Activated naive CD4-positive, alpha-beta T cell treated with anti-CD3 and anti-CD28 coated beads for 36 hours (primary cell): ENCODE results near the gene SLC22A8. TPM values are rescaled to one million over a fixed set of nuclear protein-coding genes. Genes with fewer than 3 reads are reported as not detected.
A peak's percentile ranks its signal among the peaks of the same experiment; 100 is the strongest.

ENCODE experiments used
- CTCF ChIA-PET: fragments of 350-600 bp; sonication (Branson Sonifier 250); formaldehyde crosslinking; loops from one replicate; lab custom pipeline; 2021; ENCODE audit warnings: antibody characterized with exemption; lab: Charles Lee
- DNase-seq: peaks from one replicate; pipeline ENCODE4 v3.0.0-alpha.2; 2020
- H3K27ac Mint-ChIP-seq: one replicate; pipeline ENCODE4 v1.8.0; 2021; ENCODE audit warnings: mild to moderate bottlenecking, mixed read lengths
- H3K27me3 Mint-ChIP-seq: one replicate; pipeline ENCODE4 v1.8.0; 2021; ENCODE audit warnings: low read depth, mixed read lengths
- H3K36me3 Mint-ChIP-seq: one replicate; pipeline ENCODE4 v1.8.0; 2021; ENCODE audit warnings: low read depth, mixed read lengths
- H3K4me1 Mint-ChIP-seq: one replicate; pipeline ENCODE4 v1.8.0; 2021; ENCODE audit warnings: low read depth, mixed read lengths
- H3K4me3 Mint-ChIP-seq: one replicate; pipeline ENCODE4 v1.8.0; 2021; ENCODE audit warnings: mild to moderate bottlenecking, moderate library complexity, mixed read lengths
- H3K9me3 Mint-ChIP-seq: one replicate; pipeline ENCODE4 v1.8.0; 2021; ENCODE audit warnings: mixed read lengths
- intact Hi-C: fragments of 100-400 bp; cut with micrococcal nuclease; formaldehyde crosslinking; loops from one replicate; pipeline ENCODE4 v1.15.1; 2023
- total RNA-seq, 2 experiments: library from RNA; stranded (reverse); gene quantifications; one replicate each; pipeline ENCODE4 v1.2.3, GENCODE V29; 2021

SLC22A8 gene
- total RNA-seq, 2 experiments from 2014 or later: not detected

DNA sequence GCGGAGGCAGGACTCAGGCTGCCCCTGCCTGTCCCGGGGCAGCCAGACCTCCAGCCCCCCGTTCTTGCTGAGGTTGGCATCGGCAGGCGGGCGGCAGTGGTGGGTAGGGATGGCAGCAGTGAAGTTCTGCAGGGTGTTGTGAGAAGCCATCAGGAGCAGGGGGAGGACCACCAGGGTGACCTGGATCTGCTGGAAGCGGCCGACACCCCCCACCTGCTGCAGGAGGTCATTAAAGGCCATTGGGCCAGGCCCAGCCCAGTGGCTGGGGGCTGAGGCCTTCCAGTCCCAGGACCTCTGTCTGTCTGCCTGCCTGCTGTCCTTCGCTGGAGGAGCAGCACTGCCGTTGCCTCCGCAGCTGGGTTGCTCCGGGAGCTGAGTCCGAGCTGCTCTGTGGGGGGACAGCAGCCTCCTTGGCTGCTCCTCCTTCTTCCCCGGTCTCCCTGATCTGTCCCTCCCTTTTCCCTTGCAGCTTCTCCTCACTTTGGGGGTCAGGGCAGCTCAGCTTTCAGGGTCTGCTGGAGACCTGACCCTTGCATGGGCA is 31.1 kb downstream of the SLC22A8 start, which contains the start of gene SLC22A6:
Gene SLC22A6 (minus strand): TSS at position 517 of the 541 bp plus-strand sequence. CDS start 277 bp downstream, at position 240.
- Mint-ChIP-seq H3K9me3 (no peaks in the 10 kb centered on the region), H3K4me1 (no peaks in the 10 kb centered on the region)
- CTCF ChIA-PET: interaction anchor here (3.2 kb wide), 1 partner anchor 79 kb away, joined by 11 read pairs; no protein-coding TSS in a partner anchor

DNA sequence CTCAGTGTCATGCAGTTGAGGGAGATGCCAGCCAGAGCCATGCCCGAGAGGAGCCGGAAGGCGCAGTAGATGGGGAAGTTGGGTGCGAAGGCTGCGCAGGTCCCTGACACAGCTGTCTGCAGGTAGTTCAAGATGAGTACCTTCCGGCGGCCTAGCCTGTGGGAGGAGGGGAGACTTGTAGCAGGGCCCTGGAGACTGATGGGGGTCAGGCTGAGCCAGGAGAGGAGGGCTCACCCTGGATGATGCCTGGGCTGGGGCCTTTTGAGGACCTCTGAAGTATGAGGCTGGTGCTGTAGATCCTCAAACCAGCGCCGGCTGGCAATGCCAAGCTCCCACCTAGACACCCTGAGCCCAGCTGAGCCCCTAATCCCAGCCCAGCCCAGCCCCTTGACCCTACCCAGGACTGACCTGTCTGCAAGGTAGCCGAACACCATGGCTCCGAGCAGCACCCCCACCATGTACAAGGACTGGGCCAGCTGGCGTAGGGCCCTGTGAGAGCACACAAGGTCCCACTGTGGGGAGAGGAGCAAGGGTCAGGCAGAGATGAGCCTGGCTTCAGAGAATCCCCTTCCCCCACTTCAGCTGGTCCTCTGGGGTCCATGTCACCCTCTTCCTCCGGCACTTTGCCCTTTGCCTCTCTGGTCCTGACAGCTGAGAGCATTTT is 32.0 kb downstream of the SLC22A8 start:
- Mint-ChIP-seq H3K4me3 (no peak overlapping the region), H3K9me3 (no peaks in the 10 kb centered on the region), H3K4me1 (no peaks in the 10 kb centered on the region), H3K36me3 (no peaks in the 10 kb centered on the region), H3K27me3 (no peaks in the 10 kb centered on the region), H3K27ac (no peak overlapping the region)
- CTCF ChIA-PET: interaction anchor here (3.2 kb wide), 1 partner anchor 78 kb away, joined by 11 read pairs; no protein-coding TSS in a partner anchor
- no peak for DNase-seq
- intact Hi-C loops: no loop called here

More for the DNA sequence above, 31.1 kb downstream of the SLC22A8 start, which contains the start of gene SLC22A6:
- no peak for DNase-seq
- no peak within 1 kb of the TSS for H3K4me3 Mint-ChIP-seq
- H3K27me3 Mint-ChIP-seq: no peaks in the 10 kb centered on the region
- H3K27ac Mint-ChIP-seq: no peak within 1 kb of the TSS
- H3K36me3 Mint-ChIP-seq: no peaks in the 10 kb centered on the region
- intact Hi-C loops: no loop called here

DNA sequence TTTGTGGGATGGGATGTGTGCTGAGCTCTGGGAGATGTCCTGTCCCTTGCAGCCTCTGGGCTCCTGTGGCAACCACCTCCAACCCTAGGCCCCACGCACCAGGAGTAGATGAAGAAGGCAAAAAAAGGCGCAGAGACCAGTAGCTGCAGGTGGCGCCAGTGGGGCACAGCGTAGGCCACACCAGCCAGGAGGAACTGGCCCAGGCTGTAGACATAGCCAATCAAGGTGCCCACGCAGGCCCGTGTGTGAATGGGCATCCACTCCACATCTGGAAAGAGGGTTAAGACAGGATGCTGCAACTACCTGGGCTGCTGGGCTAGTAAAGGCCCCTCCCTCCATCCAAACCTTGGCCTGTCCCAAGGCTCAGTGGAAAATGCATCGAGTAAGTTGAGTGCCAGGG is 33.9 kb downstream of the SLC22A8 start:
- H3K4me3 Mint-ChIP-seq: no peak overlapping the region
- no peaks in the 10 kb centered on the region for H3K36me3 Mint-ChIP-seq
- no peaks in the 10 kb centered on the region for H3K4me1 Mint-ChIP-seq
- intact Hi-C loops: no loop called here
- CTCF ChIA-PET: no interaction called here
- DNase-seq: no peak
- no peaks in the 10 kb centered on the region for H3K27me3 Mint-ChIP-seq
- no peaks in the 10 kb centered on the region for H3K9me3 Mint-ChIP-seq
- H3K27ac Mint-ChIP-seq: no peak overlapping the region

DNA sequence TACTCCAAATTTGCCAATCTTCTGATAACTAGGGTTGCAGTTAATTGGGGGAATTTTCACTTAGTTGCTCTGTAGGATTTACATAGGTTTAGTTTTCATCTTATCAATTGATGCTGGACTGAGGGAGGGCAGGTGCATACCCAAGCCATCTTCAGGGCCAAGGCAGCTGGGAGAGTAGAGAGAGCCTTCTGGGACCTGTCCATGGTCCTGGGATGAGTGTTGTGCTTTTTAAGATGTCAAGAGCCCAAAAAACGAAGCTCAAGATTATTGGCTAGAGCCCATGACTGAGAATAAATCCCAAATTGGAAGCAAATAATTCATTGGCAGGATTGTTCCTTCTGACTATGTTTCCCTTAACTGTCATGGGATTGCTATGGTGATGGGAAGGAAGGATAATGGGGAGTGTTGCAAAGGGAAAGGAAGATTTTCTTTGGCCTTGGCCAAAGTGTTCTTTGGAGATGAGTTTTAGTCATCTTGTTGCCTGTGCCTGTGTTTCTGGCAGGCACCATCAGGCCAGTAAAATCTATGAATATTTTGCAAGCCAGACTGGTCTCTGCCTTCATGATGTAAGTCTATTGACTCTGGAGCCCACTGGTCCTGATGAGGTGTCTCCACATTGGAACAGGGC is 35.4 kb downstream of the SLC22A8 start:
- no peaks in the 10 kb centered on the region for H3K27me3 Mint-ChIP-seq
- CTCF ChIA-PET: no interaction called here
- H3K4me1 Mint-ChIP-seq: no peaks in the 10 kb centered on the region
- no peaks in the 10 kb centered on the region for H3K9me3 Mint-ChIP-seq
- intact Hi-C loops: no loop called here
- H3K36me3 Mint-ChIP-seq: no peaks in the 10 kb centered on the region
- H3K27ac Mint-ChIP-seq: no peak overlapping the region
- H3K4me3 Mint-ChIP-seq: no peak overlapping the region
- peak; percentile 34 for DNase-seq

DNA sequence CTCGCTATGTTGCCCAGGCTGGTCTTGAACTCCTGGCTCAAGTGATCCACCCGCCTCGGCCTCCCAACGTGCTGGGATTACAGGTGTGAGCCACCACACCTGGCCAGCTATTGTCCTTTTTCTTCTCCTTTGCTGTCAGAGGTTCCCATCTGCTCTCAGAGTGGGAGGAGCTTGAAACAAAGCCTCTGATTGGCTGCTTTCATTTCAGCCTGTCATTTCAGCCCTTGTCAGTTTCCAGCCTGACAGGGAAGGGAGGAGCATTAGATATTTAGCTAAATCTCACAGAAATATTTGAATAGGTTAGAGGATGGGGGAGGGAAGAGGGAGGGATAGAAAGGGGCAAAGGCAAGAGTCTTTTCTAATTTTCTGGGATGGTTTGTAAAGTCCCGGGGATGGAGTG is 39.5 kb downstream of the SLC22A8 start:
- Mint-ChIP-seq H3K36me3 (no peaks in the 10 kb centered on the region), H3K4me1 (no peaks in the 10 kb centered on the region), H3K27me3 (peaks cover 5% of the 10 kb centered on the region), H3K27ac (no peak overlapping the region), H3K9me3 (no peaks in the 10 kb centered on the region), H3K4me3 (no peak overlapping the region)
- no peak for DNase-seq
- intact Hi-C loops: no loop called here
- CTCF ChIA-PET: interaction anchor here (0.8 to 5.6 kb wide), 7 partner anchors 30 to 654 kb away, joined by 3 to 55 read pairs (median 5); no protein-coding TSS in a partner anchor

DNA sequence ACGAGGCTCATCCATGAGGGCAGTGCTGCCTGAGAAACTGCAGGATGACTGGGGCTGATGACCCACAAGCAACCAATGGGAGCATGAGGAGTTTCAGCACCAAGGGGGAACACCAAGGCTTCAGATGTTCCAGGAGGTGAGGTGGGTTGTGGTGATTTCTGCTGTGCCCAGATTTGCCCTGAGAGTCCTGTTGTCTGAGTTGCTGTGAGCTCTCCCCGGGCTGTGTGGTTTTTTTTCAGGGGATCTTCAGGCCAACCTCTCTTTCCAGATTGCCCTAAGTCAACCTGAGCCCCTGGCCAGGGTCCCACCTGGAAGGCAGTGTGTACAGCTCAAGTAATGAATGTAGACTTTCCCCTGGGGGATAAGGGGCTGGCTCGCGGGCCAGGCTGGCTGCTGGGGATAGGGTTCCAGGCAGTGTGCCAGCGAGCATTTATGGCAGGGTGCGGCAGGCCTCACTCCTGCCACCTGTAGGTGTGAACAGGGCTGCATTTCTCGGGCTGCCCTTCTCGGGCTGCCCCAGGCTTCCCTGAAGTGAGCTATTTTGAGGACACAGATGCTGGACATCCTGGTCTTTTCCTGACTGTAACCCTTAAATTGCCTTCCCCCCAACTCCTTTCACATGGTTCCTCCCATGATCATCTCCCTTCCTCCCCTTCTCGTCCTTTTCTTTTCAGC is 40.7 kb downstream of the SLC22A8 start:
- DNase-seq: peak; percentile 24
- Mint-ChIP-seq H3K4me1 (no peaks in the 10 kb centered on the region), H3K9me3 (no peaks in the 10 kb centered on the region), H3K4me3 (no peak overlapping the region), H3K36me3 (no peaks in the 10 kb centered on the region), H3K27ac (no peak overlapping the region), H3K27me3 (peaks cover 8% of the 10 kb centered on the region)
- intact Hi-C loops: loop anchor here (1.0 kb wide), 1 partner anchor 69 kb away; no protein-coding TSS in a partner anchor
- CTCF ChIA-PET: interaction anchor here (0.6 to 5.6 kb wide), 10 partner anchors 29 to 1606 kb away, joined by 3 to 55 read pairs (median 4); no protein-coding TSS in a partner anchor

DNA sequence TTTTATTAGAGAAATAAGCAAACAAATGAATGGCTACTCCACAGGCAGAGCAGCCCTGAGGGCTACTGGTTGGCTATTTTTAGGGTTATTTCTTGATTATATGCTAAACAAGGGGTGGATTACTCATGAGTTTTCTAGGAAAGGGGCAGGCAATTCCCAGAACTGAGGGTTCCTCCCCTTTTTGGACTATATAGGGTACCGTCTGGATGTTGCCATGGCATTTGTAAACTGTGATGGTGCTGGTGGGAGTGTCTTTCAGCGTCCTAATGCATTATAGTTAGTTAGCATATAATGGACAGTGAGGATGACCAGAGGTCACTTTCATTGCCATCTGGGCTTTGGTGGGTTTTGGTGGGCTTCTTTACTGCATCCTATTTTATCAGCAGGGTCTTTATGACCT is 50.1 kb downstream of the SLC22A8 start:
- Mint-ChIP-seq H3K27me3 (peaks cover 8% of the 10 kb centered on the region), H3K4me1 (no peaks in the 10 kb centered on the region)
- intact Hi-C loops: no loop called here

DNA sequence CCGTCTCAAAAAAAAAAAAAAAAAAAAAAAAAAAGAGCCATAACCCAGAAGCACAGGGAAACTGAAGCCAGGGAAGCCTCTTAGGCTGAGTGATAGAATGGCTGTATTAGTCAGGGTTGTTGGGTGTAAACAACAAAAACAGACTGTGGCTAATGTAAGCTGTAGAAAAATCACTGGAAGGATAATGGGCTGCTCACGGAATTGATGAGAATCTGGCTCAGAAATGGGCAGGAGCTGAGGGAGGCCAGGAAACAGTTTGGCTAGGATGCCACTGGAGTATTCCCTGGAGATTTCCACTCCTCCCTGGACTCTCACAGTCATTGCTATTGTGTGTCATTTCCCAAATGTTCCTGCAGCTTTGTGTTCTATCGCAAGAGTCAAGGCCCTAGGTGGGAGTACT is 53.2 kb downstream of the SLC22A8 start:
- H3K4me3 Mint-ChIP-seq: no peak overlapping the region
- H3K4me1 Mint-ChIP-seq: no peaks in the 10 kb centered on the region
- no peak overlapping the region for H3K27ac Mint-ChIP-seq
- CTCF ChIA-PET: no interaction called here
- H3K27me3 Mint-ChIP-seq: no peaks in the 10 kb centered on the region
- intact Hi-C loops: no loop called here
- H3K36me3 Mint-ChIP-seq: no peaks in the 10 kb centered on the region
- DNase-seq: no peak
- H3K9me3 Mint-ChIP-seq: no peaks in the 10 kb centered on the region

More for the DNA sequence above, 50.1 kb downstream of the SLC22A8 start:
- Mint-ChIP-seq H3K27ac (no peak overlapping the region), H3K9me3 (no peaks in the 10 kb centered on the region), H3K4me3 (no peak overlapping the region), H3K36me3 (no peaks in the 10 kb centered on the region)
- DNase-seq: no peak
- CTCF ChIA-PET: no interaction called here

DNA sequence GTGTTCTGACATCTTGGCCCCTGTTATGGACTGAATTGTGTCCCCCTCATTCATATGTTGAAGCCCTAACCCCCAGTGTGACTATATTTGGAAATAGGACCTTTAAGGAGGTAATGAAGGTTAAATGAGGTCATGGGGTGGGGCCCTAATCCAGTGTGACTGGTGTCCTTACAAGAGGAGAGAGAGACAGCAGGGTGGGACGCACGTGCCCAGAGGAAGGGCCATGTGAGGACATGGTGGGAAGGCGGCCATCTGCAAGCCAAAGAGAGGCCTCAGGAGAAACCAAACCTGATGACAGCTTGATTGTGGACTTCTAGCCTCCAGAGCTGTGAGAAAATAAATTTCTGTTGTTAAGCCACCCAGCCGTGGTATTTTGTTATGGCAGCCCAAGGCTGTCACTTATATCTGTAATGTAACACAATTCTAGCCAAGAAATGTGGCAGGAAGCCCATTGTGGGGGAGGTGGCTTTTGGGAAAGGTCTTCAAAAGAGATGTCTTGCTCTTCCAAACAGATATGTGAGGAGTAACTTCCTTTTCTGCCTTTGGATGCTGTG is 54.5 kb downstream of the SLC22A8 start:
- CTCF ChIA-PET: interaction anchor here (0.6 kb wide), 1 partner anchor 47 kb away, joined by 3 read pairs; no protein-coding TSS in a partner anchor
- no peaks in the 10 kb centered on the region for H3K9me3 Mint-ChIP-seq
- no peaks in the 10 kb centered on the region for H3K4me1 Mint-ChIP-seq
- H3K36me3 Mint-ChIP-seq: no peaks in the 10 kb centered on the region
- no peak overlapping the region for H3K4me3 Mint-ChIP-seq
- intact Hi-C loops: no loop called here
- DNase-seq: no peak
- H3K27ac Mint-ChIP-seq: no peak overlapping the region
- no peaks in the 10 kb centered on the region for H3K27me3 Mint-ChIP-seq

DNA sequence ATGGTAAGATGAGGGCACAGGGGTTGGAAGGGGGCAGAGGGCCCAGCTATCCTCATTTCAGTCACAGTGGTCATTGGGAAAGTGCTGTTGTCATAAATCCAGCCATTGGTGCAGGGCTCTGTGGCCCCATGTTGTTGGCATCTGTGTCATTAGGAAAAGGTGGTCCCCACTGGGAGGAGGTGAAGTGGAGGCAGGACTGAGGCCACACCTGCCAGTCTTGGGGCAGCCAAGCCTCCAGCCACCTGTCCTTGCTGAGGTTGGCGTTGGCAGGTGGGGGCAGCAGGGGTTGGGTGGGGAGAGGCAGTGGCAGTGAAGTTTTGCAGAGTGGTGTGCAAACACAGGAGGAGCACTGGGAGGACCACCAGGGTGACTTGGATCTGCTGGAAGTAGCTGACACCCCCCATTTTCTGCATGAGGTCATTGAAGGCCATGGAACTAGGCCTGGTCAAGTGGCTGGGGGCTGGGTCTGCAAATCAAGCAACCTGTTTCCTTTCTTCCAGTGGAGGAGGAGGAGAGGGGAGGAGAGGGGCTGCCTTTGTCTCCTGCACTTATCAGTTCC is 56.1 kb downstream of the SLC22A8 start:
- H3K27ac Mint-ChIP-seq: no peak overlapping the region
- no peak for DNase-seq
- no peaks in the 10 kb centered on the region for H3K4me1 Mint-ChIP-seq
- H3K36me3 Mint-ChIP-seq: no peaks in the 10 kb centered on the region
- H3K27me3 Mint-ChIP-seq: no peaks in the 10 kb centered on the region
- no peak overlapping the region for H3K4me3 Mint-ChIP-seq
- CTCF ChIA-PET: interaction anchor here (0.6 kb wide), 1 partner anchor 17 kb away, joined by 3 read pairs; no protein-coding TSS in a partner anchor
- intact Hi-C loops: no loop called here
- H3K9me3 Mint-ChIP-seq: no peaks in the 10 kb centered on the region

DNA sequence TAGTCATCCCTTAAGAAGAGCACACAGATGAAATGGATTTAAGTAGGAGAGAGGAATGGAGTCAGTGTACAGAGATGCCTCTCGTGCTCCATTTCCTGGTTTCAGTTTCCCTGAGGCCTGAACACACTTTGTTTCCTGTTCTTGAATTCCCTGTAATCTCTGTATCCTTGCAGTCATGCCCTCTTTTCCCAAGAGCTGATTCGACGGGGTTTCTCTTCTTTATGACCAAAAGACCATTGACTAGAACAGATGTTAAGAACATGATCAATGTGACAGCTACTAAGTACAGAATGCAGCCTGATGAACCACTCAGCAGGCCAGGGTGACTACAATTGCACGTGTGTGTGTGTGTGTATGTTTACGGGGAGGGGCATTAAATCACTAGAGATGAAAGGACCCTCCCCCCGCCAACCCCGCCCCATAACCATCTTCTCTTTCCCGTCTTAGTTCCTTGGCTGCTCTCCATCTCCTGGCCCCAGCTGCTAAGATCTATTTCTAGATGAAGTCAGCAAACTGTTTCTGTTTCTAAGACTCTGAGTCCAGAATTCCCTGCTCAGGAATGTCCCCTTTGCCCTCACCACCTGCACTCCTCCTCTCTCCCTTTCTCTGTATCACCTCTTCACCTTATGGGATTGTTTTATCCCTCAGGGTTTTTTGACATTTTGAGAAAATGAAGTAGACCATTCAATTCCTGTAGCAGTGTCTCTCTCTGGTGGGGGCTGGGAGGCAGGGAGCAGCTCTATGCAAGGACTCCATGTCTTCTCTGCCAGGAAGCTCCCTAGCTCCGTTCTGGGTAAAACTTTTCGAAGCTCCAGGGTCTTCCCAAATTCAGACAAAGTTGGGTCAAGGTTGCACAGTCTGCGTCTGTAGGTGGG is 56.9 kb downstream of the SLC22A8 start:
- DNase-seq: no peak
- Mint-ChIP-seq H3K9me3 (no peaks in the 10 kb centered on the region), H3K4me1 (no peaks in the 10 kb centered on the region), H3K27me3 (no peaks in the 10 kb centered on the region), H3K27ac (no peak overlapping the region), H3K4me3 (no peak overlapping the region), H3K36me3 (no peaks in the 10 kb centered on the region)
- intact Hi-C loops: no loop called here
- CTCF ChIA-PET: interaction anchor here (0.6 kb wide), 1 partner anchor 16 kb away, joined by 3 read pairs; no protein-coding TSS in a partner anchor
